Right renal cortex interstitium (tissue), 3 donors: ENCODE data around the gene CCDC80. TPM values are rescaled to one million over a fixed set of nuclear protein-coding genes. Genes with fewer than 3 reads are reported as not detected.

Experiments used
- DNase-seq, 3 donors: peaks; one replicate each; pipeline ENCODE4 v3.0.0-alpha.2; 2013; ENCODE audit warnings: low read depth in 3 of 3, low spot score in 2 of 3
- polyA plus RNA-seq, 3 donors: library from polyadenylated mRNA; unstranded; fragments of 120-200 nt; gene quantifications; one replicate each; pipeline ENCODE4 v1.2.1, GENCODE V29; 2013; ENCODE audit not compliant: insufficient read length in 3 of 3

The CCDC80 gene, protein sequence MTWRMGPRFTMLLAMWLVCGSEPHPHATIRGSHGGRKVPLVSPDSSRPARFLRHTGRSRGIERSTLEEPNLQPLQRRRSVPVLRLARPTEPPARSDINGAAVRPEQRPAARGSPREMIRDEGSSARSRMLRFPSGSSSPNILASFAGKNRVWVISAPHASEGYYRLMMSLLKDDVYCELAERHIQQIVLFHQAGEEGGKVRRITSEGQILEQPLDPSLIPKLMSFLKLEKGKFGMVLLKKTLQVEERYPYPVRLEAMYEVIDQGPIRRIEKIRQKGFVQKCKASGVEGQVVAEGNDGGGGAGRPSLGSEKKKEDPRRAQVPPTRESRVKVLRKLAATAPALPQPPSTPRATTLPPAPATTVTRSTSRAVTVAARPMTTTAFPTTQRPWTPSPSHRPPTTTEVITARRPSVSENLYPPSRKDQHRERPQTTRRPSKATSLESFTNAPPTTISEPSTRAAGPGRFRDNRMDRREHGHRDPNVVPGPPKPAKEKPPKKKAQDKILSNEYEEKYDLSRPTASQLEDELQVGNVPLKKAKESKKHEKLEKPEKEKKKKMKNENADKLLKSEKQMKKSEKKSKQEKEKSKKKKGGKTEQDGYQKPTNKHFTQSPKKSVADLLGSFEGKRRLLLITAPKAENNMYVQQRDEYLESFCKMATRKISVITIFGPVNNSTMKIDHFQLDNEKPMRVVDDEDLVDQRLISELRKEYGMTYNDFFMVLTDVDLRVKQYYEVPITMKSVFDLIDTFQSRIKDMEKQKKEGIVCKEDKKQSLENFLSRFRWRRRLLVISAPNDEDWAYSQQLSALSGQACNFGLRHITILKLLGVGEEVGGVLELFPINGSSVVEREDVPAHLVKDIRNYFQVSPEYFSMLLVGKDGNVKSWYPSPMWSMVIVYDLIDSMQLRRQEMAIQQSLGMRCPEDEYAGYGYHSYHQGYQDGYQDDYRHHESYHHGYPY
- 100 to 1,000 TPM in 2 of 3 donors, 10 to 100 TPM in 1; 89.1 to 129 (median 110) TPM for polyA plus RNA-seq

- DNase-seq: peak in 2 of 3 donors; percentile 83 to 84
Measured at GRCh38 chr3:112640930-112641801, at the start of gene CCDC80. Gene CCDC80, minus strand, starts transcription at chr3:112641143. Its CDS starts 1,238 bp downstream, at chr3:112639905.

GRCh38 chr3:112689989-112690388, 49.0 kb upstream of the CCDC80 start:
- no peak for DNase-seq

DNA sequence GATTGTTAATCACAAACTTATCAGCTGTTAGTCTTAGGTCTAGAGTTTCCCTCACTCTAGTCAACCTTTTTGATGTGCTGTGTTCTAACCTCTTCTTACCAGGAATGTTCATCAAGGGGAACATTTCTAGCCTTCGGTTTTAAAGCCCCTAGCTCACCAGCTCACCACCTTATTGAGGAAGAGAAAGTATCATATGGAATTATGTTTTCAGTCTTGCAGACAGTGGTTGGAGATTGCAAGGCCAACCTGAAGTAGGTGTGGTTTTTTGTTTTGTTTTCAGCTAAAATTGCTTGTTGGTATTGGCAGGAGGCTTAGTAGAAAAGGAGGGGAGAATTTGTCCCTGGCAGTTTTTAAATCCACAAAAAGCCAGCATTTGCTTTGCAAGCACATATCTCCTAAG, 48.4 kb upstream of the CCDC80 start:
- DNase-seq: no peak

DNA sequence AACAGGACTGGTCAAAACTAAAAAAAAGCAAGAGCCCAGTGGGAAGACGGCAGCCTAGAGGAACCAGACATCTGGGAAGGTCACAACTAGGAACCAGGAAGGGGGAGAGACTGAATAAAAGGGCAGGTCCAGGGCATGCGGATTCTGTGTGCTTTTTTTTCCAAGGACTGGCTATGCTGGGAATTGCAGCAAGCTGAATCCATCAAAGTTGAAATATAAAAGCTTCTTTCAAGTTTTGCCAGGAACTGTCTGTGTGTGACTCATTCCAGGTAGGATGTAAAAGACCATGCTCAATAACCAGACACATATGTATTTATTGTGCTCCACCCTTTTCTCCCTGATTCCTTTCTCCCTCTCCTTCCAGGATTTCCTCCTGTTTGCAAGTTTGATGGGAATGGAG, 47.9 kb upstream of the CCDC80 start:
- no peak for DNase-seq

- no peak for DNase-seq
Measured at GRCh38 chr3:112688085-112688769, 47.3 kb upstream of the CCDC80 start.

- no peak for DNase-seq
Measured at GRCh38 chr3:112687616-112688015, 46.7 kb upstream of the CCDC80 start.

DNA sequence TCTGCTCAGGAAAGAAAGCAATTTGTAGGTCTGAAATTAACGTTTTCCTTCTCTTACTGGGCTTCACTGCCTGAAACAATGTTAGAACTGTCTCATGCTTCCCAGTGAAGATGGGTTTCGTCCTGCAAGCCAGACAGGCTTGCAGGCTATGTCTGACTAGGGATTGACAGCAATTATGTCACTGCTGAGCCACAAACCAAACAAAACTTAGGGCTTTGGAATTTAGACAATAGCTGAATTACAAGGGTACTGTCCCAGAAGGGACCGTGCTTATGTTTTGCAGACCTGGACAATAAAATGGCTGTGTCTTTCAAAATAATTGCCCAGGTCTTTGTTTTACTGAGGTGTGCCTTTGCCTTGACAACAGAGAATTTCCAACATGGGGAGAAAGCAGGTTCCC, 46.3 kb upstream of the CCDC80 start:
- DNase-seq: no peak

GRCh38 chr3:112685956-112686799, 45.2 kb upstream of the CCDC80 start:
- DNase-seq: no peak

DNA sequence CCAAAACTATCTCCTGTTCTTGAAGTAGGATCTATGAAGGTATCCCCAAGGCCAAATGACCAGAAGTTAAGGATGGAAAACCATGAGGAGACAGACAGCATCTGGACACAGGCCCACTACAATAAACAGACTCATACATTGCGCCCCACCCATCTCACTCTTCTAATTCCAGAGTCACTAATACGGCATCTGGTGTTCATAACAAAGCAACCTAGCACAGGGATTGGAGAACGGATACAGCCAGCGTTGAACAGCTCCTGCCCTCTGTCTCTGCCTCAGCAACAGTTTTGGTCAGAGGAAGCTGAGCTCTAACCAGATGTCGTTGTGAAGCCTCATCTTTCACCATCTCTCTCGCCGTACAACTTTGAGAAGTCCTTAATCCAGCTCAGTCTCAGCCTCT, 44.5 kb upstream of the CCDC80 start:
- no peak for DNase-seq

DNA sequence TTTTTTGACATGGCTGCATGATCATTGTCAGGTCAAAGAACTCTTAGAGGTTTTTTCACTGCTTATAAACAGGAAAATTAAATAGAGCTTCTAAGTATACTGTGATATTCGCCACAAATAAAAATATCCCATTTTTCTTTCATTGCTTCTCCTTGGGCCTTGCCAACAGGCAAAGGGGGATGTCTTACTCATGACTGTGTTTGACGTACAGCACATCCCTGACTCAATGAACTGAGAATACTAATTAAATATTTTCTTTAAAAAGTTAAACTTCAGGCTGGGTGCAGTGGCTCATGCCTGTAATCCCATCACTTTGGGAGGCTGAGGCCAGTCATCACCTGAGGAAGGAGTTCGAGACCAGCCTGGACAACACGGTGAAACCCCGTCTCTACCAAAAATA, 41.4 kb upstream of the CCDC80 start:
- DNase-seq: no peak

DNA sequence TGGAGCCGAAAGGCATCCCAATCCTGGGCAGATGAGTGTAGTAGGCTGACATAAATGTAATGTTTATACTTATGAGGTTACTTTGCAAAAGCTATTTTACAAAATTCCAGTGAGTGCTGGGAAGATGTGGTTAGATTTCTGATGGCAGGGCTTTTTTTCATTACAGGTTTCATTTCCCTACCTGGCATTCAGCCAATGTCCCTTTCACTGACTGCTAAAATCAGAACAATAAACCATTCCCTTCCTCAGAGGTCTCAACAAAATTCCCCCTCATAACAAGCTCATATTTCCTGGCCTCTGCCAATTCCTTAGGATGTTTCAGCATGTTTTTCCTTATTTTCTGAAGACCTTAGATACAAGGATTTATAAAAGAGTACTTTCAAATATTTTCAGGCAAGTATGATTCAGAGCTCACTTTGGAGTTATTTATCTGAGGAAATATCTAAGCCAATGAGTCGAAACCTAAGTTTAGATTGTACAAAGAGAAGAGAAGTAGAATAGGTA, 40.9 kb upstream of the CCDC80 start:
- DNase-seq: no peak

DNA sequence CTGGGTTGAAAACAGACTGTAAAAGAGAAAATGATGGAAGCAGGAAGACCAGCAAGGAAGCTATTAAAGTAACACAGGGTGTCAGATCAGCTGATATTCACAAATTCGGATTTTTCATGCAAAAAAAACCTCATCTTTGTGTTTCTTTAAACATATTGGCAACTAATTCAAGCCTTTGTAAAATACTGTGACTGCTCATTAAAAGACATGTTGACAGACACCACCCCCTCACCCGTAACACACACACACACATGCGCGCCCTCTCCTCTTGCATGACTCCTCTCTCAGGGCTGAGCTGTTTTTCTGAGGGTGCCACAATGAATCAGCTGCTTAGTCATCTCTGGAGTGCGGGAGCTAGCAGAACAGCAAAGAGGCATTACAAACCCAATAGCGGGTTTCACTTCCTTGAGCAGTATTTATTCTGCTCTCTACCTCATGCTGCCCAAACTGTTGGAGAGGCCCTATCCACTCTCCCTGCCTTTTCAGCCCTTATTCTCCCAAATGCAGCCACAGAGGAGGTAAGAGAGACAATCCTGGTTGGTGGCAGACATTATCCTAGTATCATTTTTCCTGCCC, 35.8 kb upstream of the CCDC80 start:
- no peak for DNase-seq

DNA sequence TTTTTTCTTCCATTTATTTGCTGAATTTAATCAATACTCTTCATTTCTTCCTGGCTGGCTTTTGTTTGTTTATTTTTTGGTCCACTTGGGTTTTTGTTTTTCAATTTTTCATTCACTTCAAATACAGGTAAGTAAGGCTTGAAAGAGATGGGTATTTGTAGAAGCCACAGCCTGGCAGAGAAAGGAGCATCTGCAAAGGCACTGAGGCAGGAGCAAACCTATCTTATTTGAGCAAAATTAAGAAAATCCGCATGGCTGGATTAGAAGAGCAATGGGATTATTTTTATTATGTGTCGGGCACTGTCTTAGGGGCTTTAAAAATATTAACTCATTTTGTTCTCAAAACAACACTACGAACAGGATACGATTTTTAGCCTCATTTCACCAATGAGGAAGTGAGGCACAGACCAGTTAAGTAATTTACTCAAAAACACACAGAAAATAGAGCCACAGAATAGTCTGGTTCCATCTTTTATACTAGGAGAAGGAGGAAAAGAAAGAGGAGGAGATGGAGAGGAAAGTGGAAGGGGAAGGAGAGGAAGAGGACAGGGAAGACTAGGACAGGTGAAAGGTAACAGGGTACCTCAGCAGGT, 35.1 kb upstream of the CCDC80 start:
- no peak for DNase-seq

GRCh38 chr3:112675349-112675748, 34.4 kb upstream of the CCDC80 start:
- DNase-seq: no peak

DNA sequence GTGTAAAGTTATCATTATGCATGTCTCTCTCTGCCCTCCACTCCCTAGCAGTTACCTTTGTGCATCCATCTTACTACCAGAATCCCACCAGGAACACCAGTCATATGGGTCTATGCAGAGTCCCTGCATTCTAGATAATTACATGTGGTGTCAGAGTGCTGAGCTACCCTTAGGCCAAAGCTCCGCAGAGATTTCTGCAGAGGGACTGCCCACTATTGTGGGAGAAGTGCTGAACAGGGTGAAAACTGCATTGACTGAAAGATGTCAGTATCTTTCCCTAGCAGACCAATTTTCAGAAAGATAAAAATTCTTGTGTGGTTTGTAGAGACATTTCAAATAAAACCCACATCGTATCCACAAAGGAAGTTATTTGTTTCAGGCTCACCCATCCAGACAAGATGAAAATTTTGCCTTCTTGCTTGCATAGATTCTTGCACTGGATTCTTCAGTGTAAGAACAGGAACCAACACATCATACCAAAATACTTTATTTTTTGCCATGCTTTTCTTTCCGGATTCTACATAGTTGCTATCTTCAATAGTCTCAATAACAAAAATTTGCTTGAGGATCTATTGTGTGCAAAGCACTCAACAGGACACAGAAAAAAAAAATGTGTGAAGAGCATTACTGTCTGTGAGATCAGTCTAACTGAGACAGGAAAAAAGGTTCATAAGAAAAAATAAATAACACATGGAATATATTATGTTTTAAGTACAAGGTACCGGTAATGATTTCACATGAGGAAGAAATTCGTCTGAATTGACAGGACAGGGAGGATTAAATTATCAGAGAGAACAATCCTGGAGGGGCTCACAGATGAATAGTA, 32.0 kb upstream of the CCDC80 start:
- no peak for DNase-seq

- no peak for DNase-seq
Measured at GRCh38 chr3:112671930-112672715, 31.2 kb upstream of the CCDC80 start.
